CD4-positive, alpha-beta T cell treated with Interleukin-12 subunit alpha and Interleukin-12 subunit beta, for 1 hour (primary cell): ENCODE data around the gene PITPNM3.
A peak's percentile ranks its signal among the peaks of the same experiment; 100 is the strongest.
"Not testable (repeated sequence)": the region's sequence is repeated elsewhere in the genome, so short reads cannot be mapped to it uniquely, and the experiment has no call there.

Experiments
- DNase-seq: peaks from one replicate; pipeline ENCODE4 v3.0.0-alpha.2; 2020

PITPNM3 gene

GRCh38 chr17:6574687-6575595, 18.6 kb upstream of the PITPNM3 start:
- peak; percentile 8 for DNase-seq

- DNase-seq, result no peak
These were observed 17.8 kb upstream of the PITPNM3 start for GRCh38 chr17:6573982-6574686.

GRCh38 chr17:6573495-6573894, 17.1 kb upstream of the PITPNM3 start:
- not testable (repeated sequence) for DNase-seq

GRCh38 chr17:6572972-6573370, 16.6 kb upstream of the PITPNM3 start:
- no peak for DNase-seq

GRCh38 chr17:6571452-6571781, 15.1 kb upstream of the PITPNM3 start:
- no peak for DNase-seq

GRCh38 chr17:6570731-6571451, 14.5 kb upstream of the PITPNM3 start:
- no peak for DNase-seq

GRCh38 chr17:6569370-6570285, 13.3 kb upstream of the PITPNM3 start:
- DNase-seq, result no peak

- no peak for DNase-seq
These were observed 11.9 kb upstream of the PITPNM3 start for GRCh38 chr17:6568184-6568758.

GRCh38 chr17:6567528-6568183, 11.3 kb upstream of the PITPNM3 start:
- DNase-seq, result no peak

GRCh38 chr17:6561446-6561845, 5.1 kb upstream of the PITPNM3 start:
- no peak for DNase-seq

GRCh38 chr17:6560496-6560895, 4.1 kb upstream of the PITPNM3 start:
- DNase-seq, result no peak

GRCh38 chr17:6559753-6560215, 3.4 kb upstream of the PITPNM3 start:
- no peak for DNase-seq

- no peak for DNase-seq
These were observed 2.8 kb upstream of the PITPNM3 start for GRCh38 chr17:6558932-6559752.

GRCh38 chr17:6558276-6558675, 1.9 kb upstream of the PITPNM3 start:
- no peak for DNase-seq

- no peak for DNase-seq
These were observed 684 bp upstream of the PITPNM3 start for GRCh38 chr17:6557040-6557438.

GRCh38 chr17:6555331-6556120, 829 bp downstream of the PITPNM3 start:
- no peak for DNase-seq

GRCh38 chr17:6554871-6555330, 1.5 kb downstream of the PITPNM3 start:
- DNase-seq, result no peak

GRCh38 chr17:6554342-6554741, 2.0 kb downstream of the PITPNM3 start:
- DNase-seq, result no peak

- DNase-seq, result no peak
These were observed 4.4 kb downstream of the PITPNM3 start for GRCh38 chr17:6551869-6552531.
